WERI-Rb-1 (cell line): ENCODE measurements around the gene PRR36.

Experiments used
- DNase-seq: peaks from one replicate; pipeline ENCODE4 v3.0.0-alpha.2; 2020
- H3K27ac ChIP-seq: fragments of 250-450 bp; sonication (Bioruptor Pico); 2 replicates; pipeline ENCODE4 v1.5.1; 2020; ENCODE audit warnings: mild to moderate bottlenecking, moderate library complexity
- H3K27me3 ChIP-seq: fragments of 250-450 bp; sonication (Bioruptor Pico); 2 replicates; pipeline ENCODE4 v1.5.1; 2021; ENCODE audit warnings: mild to moderate bottlenecking, low read depth, moderate library complexity; ENCODE audit not compliant: insufficient read depth, severe bottlenecking
- H3K36me3 ChIP-seq: fragments of 250-450 bp; sonication (Bioruptor Pico); 2 replicates; pipeline ENCODE4 v1.5.1; 2020; ENCODE audit warnings: mild to moderate bottlenecking, moderate library complexity
- H3K4me3 ChIP-seq: 2 replicates; pipeline ENCODE4 v1.5.1; 2011; ENCODE audit warnings: low read depth, mild to moderate bottlenecking, control low read depth, low read length
- H3K9me3 ChIP-seq: fragments of 250-450 bp; sonication (Bioruptor Pico); 2 replicates; pipeline ENCODE4 v1.5.1; 2021; ENCODE audit warnings: mild to moderate bottlenecking, moderate library complexity; ENCODE audit not compliant: severe bottlenecking
- TF ChIP-seq, protein P1 (sequence below): IDR thresholded peaks from 2 replicates; pipeline ENCODE4 v1.5.1; 2011; ENCODE audit warnings: low read depth, mild to moderate bottlenecking, control low read depth, inconsistent platforms, low read length

PRR36 gene

DNA sequence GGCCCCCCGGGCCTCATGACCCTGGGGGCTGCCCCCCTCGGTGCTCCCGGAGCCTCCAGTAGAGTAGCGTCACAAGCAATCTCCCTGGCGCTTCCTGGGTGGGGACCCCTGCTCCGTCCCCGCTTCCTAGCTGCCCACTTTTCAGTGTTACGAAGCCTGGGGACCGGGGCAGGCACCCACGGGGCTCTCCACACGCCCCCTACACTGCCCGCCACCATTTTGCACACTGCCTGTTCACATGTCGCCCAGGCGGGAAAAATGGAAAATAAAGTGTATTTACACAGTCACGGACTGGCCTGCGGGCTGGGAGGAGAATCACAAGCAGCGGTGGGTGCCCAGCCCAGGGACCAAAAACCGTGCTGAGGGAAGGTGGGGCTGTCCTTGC is 9.5 kb downstream of the PRR36 start:
- Histone ChIP-seq H3K9me3 (no peaks in the 10 kb centered on the region), H3K27me3 (no peaks in the 10 kb centered on the region), H3K4me3 (no peak overlapping the region), H3K27ac (no peak overlapping the region), H3K36me3 (peaks cover 45% of the 10 kb centered on the region)
- TF ChIP-seq, protein P1, sequence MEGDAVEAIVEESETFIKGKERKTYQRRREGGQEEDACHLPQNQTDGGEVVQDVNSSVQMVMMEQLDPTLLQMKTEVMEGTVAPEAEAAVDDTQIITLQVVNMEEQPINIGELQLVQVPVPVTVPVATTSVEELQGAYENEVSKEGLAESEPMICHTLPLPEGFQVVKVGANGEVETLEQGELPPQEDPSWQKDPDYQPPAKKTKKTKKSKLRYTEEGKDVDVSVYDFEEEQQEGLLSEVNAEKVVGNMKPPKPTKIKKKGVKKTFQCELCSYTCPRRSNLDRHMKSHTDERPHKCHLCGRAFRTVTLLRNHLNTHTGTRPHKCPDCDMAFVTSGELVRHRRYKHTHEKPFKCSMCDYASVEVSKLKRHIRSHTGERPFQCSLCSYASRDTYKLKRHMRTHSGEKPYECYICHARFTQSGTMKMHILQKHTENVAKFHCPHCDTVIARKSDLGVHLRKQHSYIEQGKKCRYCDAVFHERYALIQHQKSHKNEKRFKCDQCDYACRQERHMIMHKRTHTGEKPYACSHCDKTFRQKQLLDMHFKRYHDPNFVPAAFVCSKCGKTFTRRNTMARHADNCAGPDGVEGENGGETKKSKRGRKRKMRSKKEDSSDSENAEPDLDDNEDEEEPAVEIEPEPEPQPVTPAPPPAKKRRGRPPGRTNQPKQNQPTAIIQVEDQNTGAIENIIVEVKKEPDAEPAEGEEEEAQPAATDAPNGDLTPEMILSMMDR: no peak
- no peak for DNase-seq

DNA sequence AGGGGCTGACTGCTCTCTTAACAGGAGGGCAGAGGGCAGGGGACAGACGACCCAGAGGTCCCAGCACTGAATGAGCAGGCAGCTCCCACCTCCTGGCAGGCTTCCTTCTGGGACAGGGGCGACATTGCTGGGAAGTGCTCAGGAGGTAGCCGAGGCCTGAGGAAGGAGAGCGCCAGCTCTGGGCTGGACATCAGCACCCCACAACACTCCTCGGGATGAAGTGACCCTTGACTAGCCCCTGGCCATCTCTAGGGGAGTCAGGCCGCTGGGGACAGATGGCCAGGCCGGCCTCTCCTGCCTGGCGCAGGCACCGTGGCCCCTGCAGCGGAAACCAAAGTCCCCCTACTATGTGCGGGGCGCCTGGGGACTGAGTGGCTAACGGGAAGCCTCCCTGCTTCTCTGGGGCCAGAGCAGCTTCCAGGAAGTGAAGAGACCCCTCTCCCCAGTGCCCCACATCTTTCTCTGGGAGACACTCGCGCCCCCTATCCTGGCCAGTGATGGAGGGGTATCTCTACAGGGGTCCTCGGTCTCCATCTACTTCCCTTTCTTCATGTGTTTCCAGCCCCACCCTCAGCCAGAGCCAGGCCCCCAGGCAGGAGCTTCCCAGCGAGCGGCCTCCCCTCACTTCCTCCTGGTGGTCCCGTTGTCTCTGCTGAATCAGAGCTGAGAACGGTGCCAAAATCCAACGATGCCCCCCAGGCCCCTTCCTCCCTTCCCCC is 10.1 kb downstream of the PRR36 start:
- Histone ChIP-seq H3K27me3 (no peaks in the 10 kb centered on the region), H3K9me3 (no peaks in the 10 kb centered on the region), H3K27ac (no peak overlapping the region), H3K36me3 (peaks cover 40% of the 10 kb centered on the region), H3K4me3 (no peak overlapping the region)
- TF ChIP-seq, protein P1: no peak
- no peak for DNase-seq

DNA sequence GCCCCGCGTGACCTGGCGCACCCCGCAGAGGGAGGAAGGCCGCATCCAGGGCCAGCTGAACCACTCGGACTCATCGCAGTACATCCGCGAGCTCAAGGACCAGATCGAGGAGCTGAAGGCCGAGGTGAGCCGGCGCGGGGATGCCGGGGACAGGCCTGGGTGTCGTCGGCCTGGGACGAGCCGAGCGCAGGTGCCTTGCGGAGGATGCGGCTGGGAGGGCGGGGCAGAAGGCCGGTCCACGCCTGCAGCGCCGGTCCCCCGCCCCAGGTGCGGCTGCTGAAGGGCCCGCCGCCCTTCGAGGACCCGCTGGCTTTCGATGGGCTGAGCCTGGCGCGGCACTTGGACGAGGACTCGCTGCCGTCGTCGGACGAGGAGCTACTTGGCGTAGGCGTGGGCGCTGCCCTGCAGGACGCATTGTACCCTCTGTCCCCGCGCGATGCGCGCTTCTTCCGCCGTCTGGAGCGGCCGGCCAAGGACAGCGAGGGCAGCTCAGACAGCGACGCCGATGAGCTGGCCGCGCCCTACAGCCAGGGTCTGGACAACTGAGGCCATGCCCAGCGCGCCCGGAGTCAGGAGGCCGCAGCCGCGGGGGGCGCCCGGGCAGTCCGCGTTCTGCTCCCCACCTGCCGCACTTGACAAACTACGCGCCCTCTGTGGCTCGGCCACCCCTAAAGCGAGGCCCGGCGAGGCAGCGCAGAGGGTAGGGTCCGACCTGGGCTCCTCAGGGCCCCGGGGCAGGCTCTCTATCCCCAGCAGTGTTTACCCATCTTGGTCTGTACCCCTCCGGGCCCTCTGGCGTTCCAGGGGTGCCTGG is 10.8 kb downstream of the PRR36 start:
- DNase-seq: no peak
- Histone ChIP-seq H3K27me3 (no peaks in the 10 kb centered on the region), H3K27ac (no peak overlapping the region), H3K9me3 (no peaks in the 10 kb centered on the region), H3K4me3 (no peak overlapping the region), H3K36me3 (peaks cover 32% of the 10 kb centered on the region)
- TF ChIP-seq, protein P1: no peak

DNA sequence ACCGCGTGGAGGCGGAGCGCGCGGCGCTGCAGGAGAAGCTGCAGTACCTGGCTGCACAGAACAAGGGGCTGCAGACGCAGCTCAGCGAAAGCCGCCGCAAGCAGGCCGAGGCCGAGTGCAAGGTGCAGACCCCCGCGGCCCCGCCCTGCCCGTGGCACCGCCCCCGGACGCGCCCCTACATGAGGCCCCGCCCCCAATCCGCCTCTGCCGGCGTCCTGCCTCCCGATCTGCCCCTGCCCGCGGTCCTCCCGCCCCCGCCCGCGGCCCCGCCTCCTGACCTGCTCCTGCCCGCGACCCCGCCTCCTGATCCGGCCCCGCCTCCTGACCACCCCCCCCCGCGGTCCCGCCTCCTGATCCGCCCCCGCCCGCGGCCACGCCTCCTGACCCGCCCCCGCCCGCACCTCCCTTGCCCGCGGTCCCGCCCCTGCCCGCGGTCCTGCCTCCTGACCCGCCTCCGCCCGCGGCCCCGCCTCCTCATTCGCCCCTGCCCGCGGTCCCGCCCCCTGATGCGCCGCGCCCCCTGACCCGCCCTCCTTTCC is 11.7 kb downstream of the PRR36 start:
- H3K27me3 ChIP-seq: no peaks in the 10 kb centered on the region
- H3K27ac ChIP-seq: no peak overlapping the region
- H3K4me3 ChIP-seq: no peak overlapping the region

DNA sequence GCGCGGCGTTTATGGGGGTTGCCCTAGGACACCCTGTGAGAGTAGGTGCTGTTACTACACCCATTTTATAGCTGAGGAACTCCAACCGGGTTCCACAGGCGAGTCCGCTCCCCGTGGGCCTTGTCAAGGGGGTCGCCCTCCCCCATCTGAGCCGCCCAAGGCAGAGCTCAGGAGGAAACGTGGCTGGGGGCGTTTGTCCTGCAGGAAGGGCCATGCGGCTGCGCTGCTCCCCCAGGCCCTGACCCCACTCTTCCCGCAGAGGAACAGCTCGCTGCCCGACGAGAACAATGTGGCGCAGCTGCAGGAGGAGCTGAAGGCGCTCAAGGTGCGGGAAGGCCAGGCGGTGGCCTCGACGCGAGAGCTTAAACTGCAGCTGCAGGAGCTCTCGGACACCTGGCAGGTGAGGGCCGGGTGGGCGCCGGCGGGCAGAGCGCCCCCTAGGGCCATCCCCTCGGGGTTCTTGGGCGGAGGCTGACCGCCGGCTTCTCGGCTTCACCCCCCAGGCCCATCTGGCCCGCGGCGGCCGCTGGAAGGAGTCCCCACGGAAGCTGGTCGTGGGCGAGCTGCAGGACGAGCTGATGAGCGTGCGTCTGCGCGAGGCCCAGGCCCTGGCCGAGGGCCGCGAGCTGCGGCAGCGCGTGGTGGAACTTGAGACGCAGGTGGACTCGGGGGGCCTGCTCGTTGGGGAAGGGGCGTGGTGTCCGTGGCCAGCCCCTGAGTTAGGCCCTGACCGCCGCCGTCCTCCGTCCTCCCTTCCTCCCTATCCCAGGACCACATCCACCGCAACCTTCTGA is 12.4 kb downstream of the PRR36 start:
- no peaks in the 10 kb centered on the region for H3K9me3 ChIP-seq
- peaks cover 20% of the 10 kb centered on the region for H3K36me3 ChIP-seq
- DNase-seq: no peak
- H3K27me3 ChIP-seq: no peaks in the 10 kb centered on the region
- TF ChIP-seq, protein P1: no peak
- H3K4me3 ChIP-seq: no peak overlapping the region
- no peak overlapping the region for H3K27ac ChIP-seq

More for the DNA sequence above, 11.7 kb downstream of the PRR36 start:
- DNase-seq: no peak
- TF ChIP-seq, protein P1: no peak
- Histone ChIP-seq H3K9me3 (no peaks in the 10 kb centered on the region), H3K36me3 (peaks cover 26% of the 10 kb centered on the region)
